HFF-Myc (cell line): ENCODE measurements around the gene AGAP3.

Experiments
- DNase-seq: peaks from one replicate; pipeline ENCODE4 v3.0.0-alpha.2; 2011; ENCODE audit warnings: low read depth; ENCODE audit errors: extremely low read depth
- H3K4me3 ChIP-seq: replicated peaks from 2 replicates; pipeline ENCODE4 v1.5.1; 2011; ENCODE audit warnings: low read depth, mild to moderate bottlenecking, control low read depth, low read length
- CTCF ChIP-seq: IDR thresholded peaks from 2 replicates; pipeline ENCODE4 v1.5.1; 2012; ENCODE audit warnings: mild to moderate bottlenecking, low read depth, low read length, control low read depth; ENCODE audit errors: missing control alignments

The AGAP3 gene

GRCh38 chr7:151134743-151135524 is 48.7 kb downstream of the AGAP3 start:
- H3K4me3 ChIP-seq: no peak overlapping the region
- no peak for TF ChIP-seq CTCF
- no peak for DNase-seq

DNA sequence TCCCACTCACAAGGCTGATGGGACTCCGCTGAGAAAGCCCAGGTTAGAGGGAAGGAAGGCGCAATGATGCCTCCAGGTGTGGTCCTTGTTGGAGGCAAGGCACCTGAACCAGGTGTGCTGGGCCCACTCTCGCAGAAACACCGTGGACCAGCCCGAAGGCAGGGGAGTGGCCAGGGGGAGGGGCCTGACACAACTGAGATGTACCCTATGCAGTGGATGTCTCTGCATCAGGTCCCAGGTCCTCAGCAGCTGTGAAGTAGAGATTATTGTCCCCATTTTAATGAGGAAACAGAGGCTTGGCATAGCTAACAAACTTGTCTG is 49.2 kb downstream of the AGAP3 start:
- no peak for DNase-seq
- H3K4me3 ChIP-seq: no peak overlapping the region
- TF ChIP-seq CTCF: no peak

- TF ChIP-seq CTCF: no peak
- no peak overlapping the region for H3K4me3 ChIP-seq
- no peak for DNase-seq
Observed at GRCh38 chr7:151135866-151136843, 49.9 kb downstream of the AGAP3 start.

- no peak for TF ChIP-seq CTCF
- no peak overlapping the region for H3K4me3 ChIP-seq
- DNase-seq: no peak
Observed at GRCh38 chr7:151137076-151137675, 50.9 kb downstream of the AGAP3 start.

DNA sequence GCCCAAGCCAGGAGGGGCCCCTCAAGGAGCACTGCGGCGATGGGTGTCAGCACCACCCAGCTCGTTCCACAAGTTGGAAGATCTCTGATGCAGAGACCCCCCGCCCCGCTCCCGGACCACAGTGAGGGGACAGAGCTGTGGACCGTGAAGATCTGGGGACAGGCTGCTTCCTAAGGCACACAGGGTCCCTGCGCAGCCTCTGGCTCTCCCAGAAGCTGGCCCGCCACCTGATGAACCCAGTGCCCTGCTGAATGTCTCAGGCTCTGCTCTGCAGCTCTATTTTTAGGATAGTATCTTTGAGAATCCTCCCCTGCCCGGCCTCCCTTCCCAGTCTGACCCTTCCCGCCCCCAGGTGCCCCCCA is 51.5 kb downstream of the AGAP3 start:
- H3K4me3 ChIP-seq: no peak overlapping the region
- DNase-seq: no peak
- no peak for TF ChIP-seq CTCF

GRCh38 chr7:151138153-151138851 is 52.0 kb downstream of the AGAP3 start:
- no peak overlapping the region for H3K4me3 ChIP-seq
- TF ChIP-seq CTCF: no peak
- no peak for DNase-seq
